ENCODE measurements around the gene TGOLN2. TPM values are rescaled to one million over a fixed set of nuclear protein-coding genes. Genes with fewer than 3 reads are reported as not detected.
"Not testable (repeated sequence)": the region's sequence is repeated elsewhere in the genome, so short reads cannot be mapped to it uniquely, and the experiment has no call there.

TGOLN2 gene
- total RNA-seq, 1 donor from 2014 or later, result 34.5 TPM

- Histone ChIP-seq H3K27me3 (ENCODE audit: control insufficient read depth, insufficient read depth, low read length) (no peaks in the 10 kb centered on the region), H3K4me3 (ENCODE audit: low read depth, low read length) (peak overlapping the region; percentile 65), H3K36me3 (ENCODE audit: control insufficient read depth, insufficient read depth, low read length) (peaks cover 8% of the 10 kb centered on the region)
- DNase-seq (ENCODE audit: low read depth) (no peak), FAIRE-seq (no peak)
- TF ChIP-seq, protein P1, sequence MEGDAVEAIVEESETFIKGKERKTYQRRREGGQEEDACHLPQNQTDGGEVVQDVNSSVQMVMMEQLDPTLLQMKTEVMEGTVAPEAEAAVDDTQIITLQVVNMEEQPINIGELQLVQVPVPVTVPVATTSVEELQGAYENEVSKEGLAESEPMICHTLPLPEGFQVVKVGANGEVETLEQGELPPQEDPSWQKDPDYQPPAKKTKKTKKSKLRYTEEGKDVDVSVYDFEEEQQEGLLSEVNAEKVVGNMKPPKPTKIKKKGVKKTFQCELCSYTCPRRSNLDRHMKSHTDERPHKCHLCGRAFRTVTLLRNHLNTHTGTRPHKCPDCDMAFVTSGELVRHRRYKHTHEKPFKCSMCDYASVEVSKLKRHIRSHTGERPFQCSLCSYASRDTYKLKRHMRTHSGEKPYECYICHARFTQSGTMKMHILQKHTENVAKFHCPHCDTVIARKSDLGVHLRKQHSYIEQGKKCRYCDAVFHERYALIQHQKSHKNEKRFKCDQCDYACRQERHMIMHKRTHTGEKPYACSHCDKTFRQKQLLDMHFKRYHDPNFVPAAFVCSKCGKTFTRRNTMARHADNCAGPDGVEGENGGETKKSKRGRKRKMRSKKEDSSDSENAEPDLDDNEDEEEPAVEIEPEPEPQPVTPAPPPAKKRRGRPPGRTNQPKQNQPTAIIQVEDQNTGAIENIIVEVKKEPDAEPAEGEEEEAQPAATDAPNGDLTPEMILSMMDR (IDR thresholded peaks at IDR 0.05; ENCODE audit: insufficient read depth, low read length, severe bottlenecking), result no peak
These were observed 27.3 kb upstream of the TGOLN2 start for GRCh38 chr2:85355073-85355410.

DNA sequence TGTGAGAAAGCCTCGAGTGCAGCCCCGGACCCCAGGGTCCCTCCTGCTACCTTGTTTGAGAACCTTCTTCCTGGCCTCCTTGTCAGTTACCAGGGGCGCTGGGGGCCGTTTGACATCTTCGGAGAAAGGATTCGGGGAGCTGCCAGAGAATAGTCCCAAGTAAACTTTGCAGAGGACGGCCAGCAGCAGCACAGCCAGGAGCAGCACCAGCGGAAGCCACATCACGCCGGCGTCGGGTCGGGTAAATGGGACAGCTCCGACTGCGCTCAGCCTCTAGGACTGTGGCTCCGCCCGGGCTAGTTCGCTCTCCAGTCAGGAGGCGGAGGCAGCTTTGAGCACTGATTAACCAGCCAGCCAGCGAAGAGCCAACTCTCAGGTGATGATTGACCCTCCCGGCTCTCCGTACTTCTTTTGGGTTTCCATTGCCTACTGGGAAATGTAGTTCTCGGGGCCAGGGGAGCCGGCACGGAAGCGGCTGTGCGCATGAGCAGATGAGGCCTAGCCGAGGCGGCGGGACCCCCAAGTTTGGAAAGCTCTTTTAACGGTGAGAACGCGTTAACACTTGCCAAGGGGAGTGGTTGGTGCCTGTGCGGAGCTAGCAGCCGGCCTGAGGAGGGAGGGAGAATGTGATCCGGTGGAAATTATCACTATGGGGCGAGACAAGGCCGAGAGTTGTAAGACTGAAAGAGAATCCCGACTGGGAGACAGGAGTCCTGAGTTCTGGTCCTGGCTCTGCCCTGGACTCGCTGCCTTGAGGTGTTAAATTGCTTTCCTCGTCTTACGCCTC lies 26.7 kb upstream of the TGOLN2 start, which contains the start of the genes ELMOD3 and RETSAT:
TSS of gene ELMOD3 (plus strand) at position 484 of the 787 bp plus-strand sequence. CDS start 2,430 bp downstream, outside the sequence.
TSS of gene RETSAT (minus strand) at position 243 of the 787 bp plus-strand sequence. CDS start at position 222, 21 bp downstream.
- peak; percentile 75 for FAIRE-seq
- Histone ChIP-seq H3K36me3 (ENCODE audit: control insufficient read depth, insufficient read depth, low read length) (peaks cover 12% of the 10 kb centered on the region), H3K4me3 (ENCODE audit: low read depth, low read length) (peak within 1 kb of the TSS; percentile 65), H3K27me3 (ENCODE audit: control insufficient read depth, insufficient read depth, low read length) (no peaks in the 10 kb centered on the region)
- peak; percentile 98 for DNase-seq (ENCODE audit: low read depth)
- TF ChIP-seq, protein P1 (IDR thresholded peaks at IDR 0.05; ENCODE audit: insufficient read depth, low read length, severe bottlenecking), result no peak

DNA sequence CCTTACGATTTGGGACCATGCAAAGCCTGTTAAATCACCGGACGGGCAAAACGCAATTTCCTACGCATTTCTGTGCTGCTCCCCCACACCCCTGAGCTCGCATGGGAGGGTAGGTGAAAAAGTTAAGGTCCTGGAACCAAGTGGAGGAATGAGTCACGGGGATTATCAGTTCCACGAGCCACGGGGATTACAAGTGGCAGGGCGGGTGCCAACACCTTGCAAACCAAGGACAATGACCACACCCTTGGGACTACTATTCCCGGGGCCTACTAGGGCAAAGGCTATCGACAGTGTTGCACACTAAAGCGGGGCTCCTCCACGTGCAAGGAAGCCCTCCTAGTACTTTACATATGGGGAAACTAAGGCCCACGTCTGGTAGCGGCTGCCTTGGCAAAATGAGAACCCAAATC lies 26.1 kb upstream of the TGOLN2 start:
- Histone ChIP-seq H3K27me3 (ENCODE audit: control insufficient read depth, insufficient read depth, low read length) (no peaks in the 10 kb centered on the region), H3K4me3 (ENCODE audit: low read depth, low read length) (peak overlapping the region; percentile 65), H3K36me3 (ENCODE audit: control insufficient read depth, insufficient read depth, low read length) (peaks cover 17% of the 10 kb centered on the region)
- no peak for FAIRE-seq
- TF ChIP-seq, protein P1 (IDR thresholded peaks at IDR 0.05; ENCODE audit: insufficient read depth, low read length, severe bottlenecking), result no peak
- peak; percentile 37 for DNase-seq (ENCODE audit: low read depth)

DNA sequence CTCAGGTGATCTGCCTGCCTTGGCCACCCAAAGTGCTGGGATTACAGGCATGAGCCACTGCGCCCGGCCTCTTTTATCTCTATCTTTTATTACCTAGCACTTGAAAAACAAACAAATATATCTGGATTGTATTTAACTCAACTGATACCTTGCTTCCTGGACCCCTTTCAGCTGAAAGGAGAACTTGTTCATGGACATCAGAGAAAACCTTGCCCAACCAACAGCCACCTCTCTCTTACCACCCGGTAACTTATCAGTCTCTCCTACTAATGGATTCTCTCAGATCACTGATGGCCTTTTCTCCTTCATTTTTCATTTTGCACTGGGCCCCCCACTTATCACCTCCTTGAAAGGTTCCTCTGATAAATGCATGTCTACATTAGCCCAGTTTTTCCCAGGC lies 19.8 kb upstream of the TGOLN2 start:
- DNase-seq (ENCODE audit: low read depth) (no peak), FAIRE-seq (no peak)
- peaks cover 33% of the 10 kb centered on the region for H3K36me3 ChIP-seq (ENCODE audit: control insufficient read depth, insufficient read depth, low read length)
- H3K27me3 ChIP-seq (ENCODE audit: control insufficient read depth, insufficient read depth, low read length), result no peaks in the 10 kb centered on the region
- no peak overlapping the region for H3K4me3 ChIP-seq (ENCODE audit: low read depth, low read length)
- TF ChIP-seq, protein P1 (IDR thresholded peaks at IDR 0.05; ENCODE audit: insufficient read depth, low read length, severe bottlenecking), result no peak

DNA sequence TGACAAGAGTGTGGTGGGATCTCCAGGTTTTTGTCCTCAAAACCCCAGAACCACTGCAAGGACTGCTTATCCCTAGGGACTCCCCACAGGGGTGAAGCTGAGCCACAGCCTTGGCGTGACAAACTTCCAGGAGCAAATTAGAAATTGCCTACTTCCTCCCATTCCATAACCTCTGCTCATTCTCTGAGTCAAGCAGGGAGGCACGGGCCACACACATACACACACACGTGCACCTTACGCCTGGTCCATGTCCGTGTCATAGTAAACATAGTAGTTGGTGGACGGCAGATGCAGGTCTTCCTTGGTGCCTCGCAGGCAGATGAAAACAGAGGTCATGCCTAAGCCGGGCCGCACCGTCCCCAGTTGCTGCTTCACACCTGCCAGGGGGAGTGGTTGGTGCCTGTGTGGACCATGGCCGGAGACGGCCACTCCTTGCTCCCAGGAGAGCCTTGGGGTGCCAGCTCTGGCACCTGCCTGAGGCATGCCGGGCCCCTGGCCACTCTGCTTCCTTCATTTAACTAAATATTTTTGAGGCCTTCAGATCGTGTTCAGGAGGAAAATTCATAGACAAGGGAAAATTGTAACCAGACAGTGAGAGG lies 16.7 kb upstream of the TGOLN2 start:
- Histone ChIP-seq H3K27me3 (ENCODE audit: control insufficient read depth, insufficient read depth, low read length) (no peaks in the 10 kb centered on the region), H3K4me3 (ENCODE audit: low read depth, low read length) (no peak overlapping the region), H3K36me3 (ENCODE audit: control insufficient read depth, insufficient read depth, low read length) (peaks cover 20% of the 10 kb centered on the region)
- TF ChIP-seq, protein P1 (IDR thresholded peaks at IDR 0.05; ENCODE audit: insufficient read depth, low read length, severe bottlenecking), result no peak
- FAIRE-seq (no peak), DNase-seq (ENCODE audit: low read depth) (no peak)

- H3K27me3 ChIP-seq (ENCODE audit: control insufficient read depth, insufficient read depth, low read length); DNase-seq (ENCODE audit: low read depth); FAIRE-seq; H3K4me3 ChIP-seq (ENCODE audit: low read depth, low read length): not testable (repeated sequence)
- H3K36me3 ChIP-seq (ENCODE audit: control insufficient read depth, insufficient read depth, low read length), result peaks cover 16% of the 10 kb centered on the region
These were observed 15.6 kb upstream of the TGOLN2 start for GRCh38 chr2:85343207-85343895.
